Ovary (tissue), 3 donors: ENCODE measurements around the gene PDE8A.

Source experiments
- EP300 ChIP-seq: sonication (generic); formaldehyde crosslinking; IDR thresholded peaks from one replicate; pipeline ENCODE4 v1.6.1; 2017; ENCODE audit warnings: antibody characterized with exemption
- POLR2A ChIP-seq: fragments of 450-650 bp; IDR thresholded peaks from one replicate; pipeline ENCODE4 v1.6.1; 2017; ENCODE audit warnings: antibody characterized with exemption, mild to moderate bottlenecking, moderate library complexity
- TF ChIP-seq, protein P1 (sequence below), 3 donors: fragments of 450-650 bp in 2 of 3; fragments of 200-600 bp in 1 of 3; IDR thresholded peaks; one replicate each; pipeline versions ENCODE4 v1.5.1 to v1.8.0; 2016 to 2022; ENCODE audit warnings: antibody characterized with exemption in 3 of 3, mild to moderate bottlenecking in 1 of 3
- donor health status: DM: no; HTN: no; CAD: no.

DNA sequence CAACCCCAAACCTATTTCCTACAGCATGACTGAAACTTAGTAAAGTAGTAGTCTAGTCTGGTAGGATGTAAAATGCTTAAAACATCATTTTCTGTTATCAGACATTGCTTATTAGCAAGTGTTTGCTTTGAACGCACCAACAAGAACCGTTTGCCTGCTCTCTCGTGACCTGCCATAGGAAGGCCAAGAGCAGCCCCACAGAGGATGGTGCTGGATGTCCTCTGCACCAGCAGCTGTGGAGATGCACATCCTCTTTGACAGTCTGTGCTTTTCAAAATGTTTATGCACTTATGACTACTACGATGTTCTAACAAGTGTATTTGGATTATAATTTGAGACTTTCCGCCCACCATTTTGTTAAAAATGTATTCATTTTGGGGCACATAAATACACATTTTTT, 59.6 kb downstream of the PDE8A start:
- TF ChIP-seq, protein P1, sequence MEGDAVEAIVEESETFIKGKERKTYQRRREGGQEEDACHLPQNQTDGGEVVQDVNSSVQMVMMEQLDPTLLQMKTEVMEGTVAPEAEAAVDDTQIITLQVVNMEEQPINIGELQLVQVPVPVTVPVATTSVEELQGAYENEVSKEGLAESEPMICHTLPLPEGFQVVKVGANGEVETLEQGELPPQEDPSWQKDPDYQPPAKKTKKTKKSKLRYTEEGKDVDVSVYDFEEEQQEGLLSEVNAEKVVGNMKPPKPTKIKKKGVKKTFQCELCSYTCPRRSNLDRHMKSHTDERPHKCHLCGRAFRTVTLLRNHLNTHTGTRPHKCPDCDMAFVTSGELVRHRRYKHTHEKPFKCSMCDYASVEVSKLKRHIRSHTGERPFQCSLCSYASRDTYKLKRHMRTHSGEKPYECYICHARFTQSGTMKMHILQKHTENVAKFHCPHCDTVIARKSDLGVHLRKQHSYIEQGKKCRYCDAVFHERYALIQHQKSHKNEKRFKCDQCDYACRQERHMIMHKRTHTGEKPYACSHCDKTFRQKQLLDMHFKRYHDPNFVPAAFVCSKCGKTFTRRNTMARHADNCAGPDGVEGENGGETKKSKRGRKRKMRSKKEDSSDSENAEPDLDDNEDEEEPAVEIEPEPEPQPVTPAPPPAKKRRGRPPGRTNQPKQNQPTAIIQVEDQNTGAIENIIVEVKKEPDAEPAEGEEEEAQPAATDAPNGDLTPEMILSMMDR (IDR thresholded peaks at IDR 0.05), result no peak
- TF ChIP-seq POLR2A (no peak), EP300 (no peak)
